Measurements from ENCODE around the gene BCCIP.

BCCIP gene

GRCh38 chr10:125859128-125859817, 35.9 kb downstream of the BCCIP start:
- DNase-seq = no peak
- WGBS (ENCODE audit: extremely low coverage, insufficient coverage, insufficient read length) = no CpG with 5 or more reads among the region's 4 CpGs

GRCh38 chr10:125865120-125865519, 41.8 kb downstream of the BCCIP start:
- Histone ChIP-seq H3K4me2 (ENCODE audit: low read length) (no peak overlapping the region), H3K4me3 (ENCODE audit: low read depth, low read length) (no peak overlapping the region), H3K9ac (ENCODE audit: low read length) (no peak overlapping the region), H4K8ac (ENCODE audit: low read depth, low read length) (no peak overlapping the region), H3K36me3 (ENCODE audit: control insufficient read depth in 1 of 2, insufficient read depth in 2 of 2, low read length in 2 of 2) (peaks cover 21 to 23% of the 10 kb centered on the region in 2 experiments), H2BK120ac (ENCODE audit: insufficient read depth, low read length, poor library complexity) (no peak overlapping the region), H3K4me1 (ENCODE audit: control insufficient read depth in 1 of 2, insufficient read depth in 2 of 2, low read length in 2 of 2) (no peaks in the 10 kb centered on the region), H2AK5ac (ENCODE audit: low read length) (no peak overlapping the region), H3K27ac (ENCODE audit: low read depth, low read length) (no peak overlapping the region), H3K27me3 (ENCODE audit: insufficient read depth, low read length) (no peaks in the 10 kb centered on the region), H3K9me3 (ENCODE audit: insufficient read depth, low read depth, low read length) (no peaks in the 10 kb centered on the region), H2AFZ (ENCODE audit: insufficient read depth, low read length, poor library complexity) (no peak overlapping the region), H3K18ac (ENCODE audit: low read length) (no peak overlapping the region), H3K4ac (ENCODE audit: low read depth, low read length) (no peak overlapping the region), H3K23ac (ENCODE audit: low read length) (no peak overlapping the region), H4K12ac (ENCODE audit: low read depth, low read length) (no peak overlapping the region), H3K14ac (ENCODE audit: low read length) (no peak overlapping the region), H2BK12ac (ENCODE audit: low read length) (no peak overlapping the region), H2BK5ac (ENCODE audit: low read depth, low read length, poor library complexity) (no peak overlapping the region), H3K79me1 (ENCODE audit: low read length) (no peaks in the 10 kb centered on the region), H3K79me2 (ENCODE audit: control insufficient read depth, insufficient read depth, low read length, poor library complexity) (no peaks in the 10 kb centered on the region), H4K91ac (ENCODE audit: low read depth, low read length) (no peak overlapping the region)
- WGBS (ENCODE audit: extremely low coverage, insufficient coverage, insufficient read length) = no CpG with 5 or more reads among the region's 3 CpGs
- no peak for DNase-seq

More at GRCh38 chr10:125859128-125859817, 35.9 kb downstream of the BCCIP start:
- H3K27me3 ChIP-seq (ENCODE audit: insufficient read depth, low read length) = no peaks in the 10 kb centered on the region
- no peak overlapping the region for H2AK5ac ChIP-seq (ENCODE audit: low read length)
- H3K23ac ChIP-seq (ENCODE audit: low read length) = no peak overlapping the region
- no peak overlapping the region for H3K9ac ChIP-seq (ENCODE audit: low read length)
- H3K4me2 ChIP-seq (ENCODE audit: low read length) = no peak overlapping the region
- H3K4me1 ChIP-seq (ENCODE audit: control insufficient read depth in 1 of 2, insufficient read depth in 2 of 2, low read length in 2 of 2) = peaks cover 2% of the 10 kb centered on the region in 2 experiments
- H3K79me2 ChIP-seq (ENCODE audit: control insufficient read depth, insufficient read depth, low read length, poor library complexity) = no peaks in the 10 kb centered on the region
- no peak overlapping the region for H4K12ac ChIP-seq (ENCODE audit: low read depth, low read length)
- H4K8ac ChIP-seq (ENCODE audit: low read depth, low read length) = no peak overlapping the region
- no peak overlapping the region for H3K4ac ChIP-seq (ENCODE audit: low read depth, low read length)
- H3K9me3 ChIP-seq (ENCODE audit: insufficient read depth, low read depth, low read length) = no peaks in the 10 kb centered on the region
- no peak overlapping the region for H2AFZ ChIP-seq (ENCODE audit: insufficient read depth, low read length, poor library complexity)
- H2BK120ac ChIP-seq (ENCODE audit: insufficient read depth, low read length, poor library complexity) = no peak overlapping the region
- no peak overlapping the region for H3K18ac ChIP-seq (ENCODE audit: low read length)
- H2BK5ac ChIP-seq (ENCODE audit: low read depth, low read length, poor library complexity) = no peak overlapping the region
- H4K91ac ChIP-seq (ENCODE audit: low read depth, low read length) = no peak overlapping the region
- H3K27ac ChIP-seq (ENCODE audit: low read depth, low read length) = no peak overlapping the region
- peaks cover 10 to 16% of the 10 kb centered on the region in 2 experiments for H3K36me3 ChIP-seq (ENCODE audit: control insufficient read depth in 1 of 2, insufficient read depth in 2 of 2, low read length in 2 of 2)
- H2BK12ac ChIP-seq (ENCODE audit: low read length) = no peak overlapping the region
- no peak overlapping the region for H3K4me3 ChIP-seq (ENCODE audit: low read depth, low read length)
- H3K14ac ChIP-seq (ENCODE audit: low read length) = no peak overlapping the region
- no peaks in the 10 kb centered on the region for H3K79me1 ChIP-seq (ENCODE audit: low read length)

GRCh38 chr10:125866421-125867029, 43.2 kb downstream of the BCCIP start:
- Histone ChIP-seq H3K4me2 (ENCODE audit: low read length) (no peak overlapping the region), H3K79me1 (ENCODE audit: low read length) (no peaks in the 10 kb centered on the region), H3K9ac (ENCODE audit: low read length) (no peak overlapping the region), H2BK120ac (ENCODE audit: insufficient read depth, low read length, poor library complexity) (no peak overlapping the region), H3K4me1 (ENCODE audit: control insufficient read depth in 1 of 2, insufficient read depth in 2 of 2, low read length in 2 of 2) (no peaks in the 10 kb centered on the region), H3K79me2 (ENCODE audit: control insufficient read depth, insufficient read depth, low read length, poor library complexity) (no peaks in the 10 kb centered on the region), H3K27me3 (ENCODE audit: insufficient read depth, low read length) (no peaks in the 10 kb centered on the region), H3K4me3 (ENCODE audit: low read depth, low read length) (no peak overlapping the region), H2BK5ac (ENCODE audit: low read depth, low read length, poor library complexity) (no peak overlapping the region), H3K27ac (ENCODE audit: low read depth, low read length) (no peak overlapping the region), H3K36me3 (ENCODE audit: control insufficient read depth in 1 of 2, insufficient read depth in 2 of 2, low read length in 2 of 2) (peaks cover 20 to 21% of the 10 kb centered on the region in 2 experiments), H4K12ac (ENCODE audit: low read depth, low read length) (no peak overlapping the region), H4K91ac (ENCODE audit: low read depth, low read length) (no peak overlapping the region), H2AFZ (ENCODE audit: insufficient read depth, low read length, poor library complexity) (no peak overlapping the region), H3K23ac (ENCODE audit: low read length) (no peak overlapping the region), H3K18ac (ENCODE audit: low read length) (no peak overlapping the region), H3K9me3 (ENCODE audit: insufficient read depth, low read depth, low read length) (no peaks in the 10 kb centered on the region), H3K14ac (ENCODE audit: low read length) (no peak overlapping the region), H4K8ac (ENCODE audit: low read depth, low read length) (no peak overlapping the region), H2AK5ac (ENCODE audit: low read length) (no peak overlapping the region), H3K4ac (ENCODE audit: low read depth, low read length) (no peak overlapping the region), H2BK12ac (ENCODE audit: low read length) (no peak overlapping the region)
- no peak for DNase-seq
- WGBS (ENCODE audit: extremely low coverage, insufficient coverage, insufficient read length) = no CpG with 5 or more reads among the region's 7 CpGs

- Histone ChIP-seq H4K8ac (ENCODE audit: low read depth, low read length) (no peak overlapping the region), H3K36me3 (ENCODE audit: control insufficient read depth in 1 of 2, insufficient read depth in 2 of 2, low read length in 2 of 2) (peaks cover 24% of the 10 kb centered on the region in 2 experiments), H3K14ac (ENCODE audit: low read length) (no peak overlapping the region), H2AK5ac (ENCODE audit: low read length) (no peak overlapping the region), H3K4me3 (ENCODE audit: low read depth, low read length) (no peak overlapping the region), H2BK5ac (ENCODE audit: low read depth, low read length, poor library complexity) (no peak overlapping the region), H3K79me2 (ENCODE audit: control insufficient read depth, insufficient read depth, low read length, poor library complexity) (no peaks in the 10 kb centered on the region), H3K9me3 (ENCODE audit: insufficient read depth, low read depth, low read length) (no peaks in the 10 kb centered on the region), H2AFZ (ENCODE audit: insufficient read depth, low read length, poor library complexity) (no peak overlapping the region), H2BK12ac (ENCODE audit: low read length) (no peak overlapping the region), H3K4ac (ENCODE audit: low read depth, low read length) (no peak overlapping the region), H3K27ac (ENCODE audit: low read depth, low read length) (no peak overlapping the region), H3K9ac (ENCODE audit: low read length) (no peak overlapping the region), H3K79me1 (ENCODE audit: low read length) (no peaks in the 10 kb centered on the region), H2BK120ac (ENCODE audit: insufficient read depth, low read length, poor library complexity) (no peak overlapping the region), H3K4me1 (ENCODE audit: control insufficient read depth in 1 of 2, insufficient read depth in 2 of 2, low read length in 2 of 2) (no peaks in the 10 kb centered on the region), H3K18ac (ENCODE audit: low read length) (no peak overlapping the region), H3K27me3 (ENCODE audit: insufficient read depth, low read length) (no peaks in the 10 kb centered on the region), H3K4me2 (ENCODE audit: low read length) (no peak overlapping the region), H3K23ac (ENCODE audit: low read length) (no peak overlapping the region), H4K12ac (ENCODE audit: low read depth, low read length) (no peak overlapping the region), H4K91ac (ENCODE audit: low read depth, low read length) (no peak overlapping the region)
- peak; percentile 50 to 85 for DNase-seq
- no CpG with 5 or more reads among the region's 7 CpGs for WGBS (ENCODE audit: extremely low coverage, insufficient coverage, insufficient read length)
Observed at GRCh38 chr10:125868372-125868975, 45.1 kb downstream of the BCCIP start.
